Measurements from ENCODE around the gene CACNA2D3. TPM values are rescaled to one million over a fixed set of nuclear protein-coding genes. Genes with fewer than 3 reads are reported as not detected.

The CACNA2D3 gene
- total RNA-seq, 3 donors from 2014 or later: not detected

DNA sequence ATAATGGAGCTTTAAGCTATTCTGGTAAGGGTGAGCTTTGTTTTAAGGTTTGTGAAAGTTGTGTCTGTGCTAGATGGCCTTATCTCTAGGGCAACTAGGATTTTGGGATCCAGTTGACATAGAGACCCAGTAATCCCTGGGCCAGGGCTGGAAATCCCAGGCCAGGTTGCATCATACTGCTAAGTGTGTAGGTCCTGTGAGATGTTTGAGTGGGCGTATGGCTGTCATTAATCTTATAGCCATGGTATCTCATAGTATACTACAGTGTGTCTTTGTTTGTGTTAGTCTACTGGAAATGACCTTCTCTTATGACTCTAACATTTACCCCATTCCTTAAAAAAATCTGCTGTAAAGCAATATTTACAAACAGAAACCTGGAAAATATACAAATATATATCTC, 151.4 kb downstream of the CACNA2D3 start:
- Mint-ChIP-seq H3K4me1 (ENCODE audit: low read depth) (no peaks in the 10 kb centered on the region), H3K27me3 (ENCODE audit: low read depth) (no peaks in the 10 kb centered on the region), H3K9me3 (no peaks in the 10 kb centered on the region), H3K36me3 (ENCODE audit: insufficient read depth) (no peaks in the 10 kb centered on the region), H3K4me3 (no peak overlapping the region)
- no peak for DNase-seq
- no peak for ATAC-seq

DNA sequence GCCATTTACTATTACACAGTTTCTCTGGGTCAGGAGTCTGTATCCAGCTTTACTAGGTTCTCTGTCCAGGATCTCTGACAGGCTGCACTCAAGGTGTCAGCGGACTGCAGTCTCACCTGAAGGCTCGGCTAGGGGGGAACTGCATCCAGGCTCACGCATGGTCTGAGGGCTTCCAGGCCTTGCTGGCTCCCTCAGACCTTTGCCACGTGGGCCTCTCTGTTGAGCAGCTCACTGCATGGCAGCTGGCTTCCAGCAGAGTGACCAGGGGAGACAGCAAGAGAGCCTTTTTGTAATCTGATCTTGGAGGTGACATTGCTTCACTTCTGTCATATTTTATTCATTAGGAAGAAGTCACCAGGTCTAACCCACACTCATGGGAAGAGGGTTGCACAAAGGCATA, 152.3 kb downstream of the CACNA2D3 start:
- no peaks in the 10 kb centered on the region for H3K4me1 Mint-ChIP-seq (ENCODE audit: low read depth)
- DNase-seq: no peak
- H3K4me3 Mint-ChIP-seq: no peak overlapping the region
- H3K9me3 Mint-ChIP-seq: no peaks in the 10 kb centered on the region
- no peaks in the 10 kb centered on the region for H3K36me3 Mint-ChIP-seq (ENCODE audit: insufficient read depth)
- no peaks in the 10 kb centered on the region for H3K27me3 Mint-ChIP-seq (ENCODE audit: low read depth)
- ATAC-seq: no peak

DNA sequence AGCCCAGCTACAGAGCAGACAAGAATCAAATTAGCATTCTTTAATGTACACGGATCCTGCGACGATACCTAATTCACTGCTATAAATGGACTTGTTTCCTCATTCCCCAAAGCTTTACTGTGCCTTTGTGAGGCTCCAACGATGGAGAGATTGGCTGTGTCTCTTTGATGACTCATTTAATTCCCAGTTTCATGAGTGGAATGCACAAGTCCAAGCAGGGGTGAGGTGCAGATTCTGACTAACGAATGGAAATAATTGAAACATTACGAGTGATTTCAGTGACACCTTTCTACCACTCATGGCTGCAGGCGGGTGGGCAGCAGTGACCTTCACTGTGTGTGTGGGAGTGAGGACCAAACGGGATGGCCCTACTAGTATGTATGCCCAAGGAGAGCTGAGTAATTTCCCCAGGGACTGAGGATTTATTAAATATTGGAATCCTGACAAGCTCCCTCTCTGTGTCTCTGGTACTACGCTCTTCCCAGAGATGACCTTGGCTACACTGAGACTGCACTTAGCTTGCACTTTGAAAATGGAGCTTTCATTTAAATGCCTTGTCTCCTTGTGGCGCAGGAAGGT, 156.7 kb downstream of the CACNA2D3 start:
- DNase-seq: no peak
- H3K27me3 Mint-ChIP-seq (ENCODE audit: low read depth): no peaks in the 10 kb centered on the region
- H3K9me3 Mint-ChIP-seq: no peaks in the 10 kb centered on the region
- no peaks in the 10 kb centered on the region for H3K4me1 Mint-ChIP-seq (ENCODE audit: low read depth)
- no peak overlapping the region for H3K4me3 Mint-ChIP-seq
- ATAC-seq: no peak
- H3K36me3 Mint-ChIP-seq (ENCODE audit: insufficient read depth): no peaks in the 10 kb centered on the region

DNA sequence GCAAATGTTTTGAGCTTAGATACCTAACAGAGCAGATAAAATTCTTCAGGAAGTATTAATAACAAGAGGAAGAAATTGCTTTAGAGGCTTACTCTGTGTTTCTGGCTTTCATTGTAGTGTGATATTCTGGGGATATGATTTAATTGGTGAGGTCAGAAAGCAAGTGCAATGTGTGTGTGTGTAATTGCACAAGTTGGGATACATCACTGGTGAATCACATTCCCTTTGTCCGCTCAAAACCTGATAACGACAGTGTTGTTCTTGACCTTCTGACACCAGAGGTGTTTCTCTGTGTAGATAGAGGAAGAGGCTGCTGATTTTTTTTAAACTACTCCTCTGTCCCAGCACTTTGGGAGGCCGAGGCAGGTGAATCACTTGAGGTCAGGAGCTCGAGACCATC, 161.1 kb downstream of the CACNA2D3 start:
- Mint-ChIP-seq H3K9me3 (no peaks in the 10 kb centered on the region), H3K27me3 (ENCODE audit: low read depth) (no peaks in the 10 kb centered on the region), H3K4me3 (no peak overlapping the region), H3K4me1 (ENCODE audit: low read depth) (no peaks in the 10 kb centered on the region), H3K36me3 (ENCODE audit: insufficient read depth) (no peaks in the 10 kb centered on the region)
- no peak for DNase-seq
- no peak for ATAC-seq

DNA sequence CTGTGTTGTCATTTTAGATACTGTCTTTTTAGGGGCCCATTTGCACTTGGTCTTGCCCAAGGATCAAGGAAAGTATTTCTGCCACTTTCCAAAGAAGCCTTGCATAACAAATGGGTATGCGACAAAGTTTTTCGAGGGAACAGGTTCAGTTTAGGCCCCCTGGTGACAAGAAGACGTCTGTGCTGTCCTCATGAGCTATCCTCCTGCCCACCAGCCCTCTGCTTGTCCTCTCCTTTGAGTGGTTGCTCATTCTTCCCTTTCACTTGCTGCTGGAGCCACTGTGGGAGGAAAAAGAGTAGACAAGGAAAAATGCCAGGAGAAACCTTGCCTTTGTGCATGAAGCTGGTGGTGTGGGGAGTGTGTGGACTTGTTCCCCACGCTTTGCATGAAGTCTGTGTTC, 171.9 kb downstream of the CACNA2D3 start:
- Mint-ChIP-seq H3K9me3 (no peaks in the 10 kb centered on the region), H3K27me3 (ENCODE audit: low read depth) (peaks cover 3% of the 10 kb centered on the region), H3K4me3 (no peak overlapping the region), H3K36me3 (ENCODE audit: insufficient read depth) (no peaks in the 10 kb centered on the region), H3K4me1 (ENCODE audit: low read depth) (no peaks in the 10 kb centered on the region)
- ATAC-seq: no peak
- no peak for DNase-seq

DNA sequence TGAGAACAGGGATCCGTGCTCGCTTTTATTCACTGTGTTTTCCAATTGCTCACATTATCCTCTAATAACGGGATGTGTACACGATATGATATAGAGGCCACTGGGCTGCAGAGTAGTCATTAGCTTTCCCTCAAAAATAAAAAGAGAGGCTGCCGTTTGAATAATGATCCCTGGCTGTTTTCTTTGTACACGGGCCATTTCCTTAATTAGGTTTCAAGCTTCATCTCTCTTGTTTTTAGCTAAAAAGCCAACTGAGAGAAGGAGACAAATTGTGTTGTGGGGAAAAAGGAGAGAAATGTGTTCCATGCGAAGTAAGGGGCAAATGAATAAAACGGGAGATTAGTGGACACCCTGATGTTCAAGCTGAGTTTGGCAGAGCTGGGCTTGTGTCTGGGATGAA, 174.2 kb downstream of the CACNA2D3 start:
- no peaks in the 10 kb centered on the region for H3K4me1 Mint-ChIP-seq (ENCODE audit: low read depth)

DNA sequence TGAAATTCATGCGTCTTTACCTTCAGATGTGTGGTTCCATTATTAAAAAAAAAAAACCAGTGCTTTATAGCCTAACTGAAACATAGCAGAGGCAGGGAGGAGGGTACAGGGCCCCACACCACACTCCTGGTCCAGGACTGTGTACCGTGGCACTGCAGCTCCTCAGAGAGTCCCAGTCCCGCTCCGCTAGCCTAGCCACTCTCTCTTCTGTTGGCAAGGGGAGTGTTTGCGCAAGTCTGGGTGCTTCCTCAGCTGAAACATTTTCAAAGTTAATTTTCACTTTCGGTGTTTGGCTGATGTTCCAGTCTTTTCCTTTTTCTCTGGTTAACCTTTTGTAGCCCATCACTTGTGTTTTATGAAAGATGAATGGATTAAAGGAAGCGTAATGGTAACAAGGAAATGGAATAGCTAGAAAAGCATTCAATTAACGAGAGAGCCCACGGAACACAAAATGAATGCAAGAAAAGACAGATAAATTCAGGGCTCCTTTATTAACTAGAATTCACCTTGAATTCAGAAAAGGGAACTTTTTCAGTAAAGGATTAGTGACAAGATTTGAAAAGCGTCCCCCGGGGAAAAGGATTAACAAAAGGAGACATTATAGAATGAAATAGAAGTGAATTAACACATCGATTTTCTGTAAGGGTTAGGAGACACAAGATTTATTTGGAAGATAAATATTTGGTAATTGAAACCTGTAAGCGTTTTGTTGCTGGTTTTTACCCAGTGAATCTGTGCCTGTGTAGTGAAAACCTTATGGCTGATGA, 177.0 kb downstream of the CACNA2D3 start:
- DNase-seq (no peak), ATAC-seq (no peak)
- Mint-ChIP-seq H3K4me3 (no peak overlapping the region), H3K4me1 (ENCODE audit: low read depth) (no peaks in the 10 kb centered on the region), H3K27me3 (ENCODE audit: low read depth) (peaks cover 3% of the 10 kb centered on the region), H3K9me3 (no peaks in the 10 kb centered on the region), H3K36me3 (ENCODE audit: insufficient read depth) (no peaks in the 10 kb centered on the region)

More for the DNA sequence above, 174.2 kb downstream of the CACNA2D3 start:
- DNase-seq: no peak
- Mint-ChIP-seq H3K27me3 (ENCODE audit: low read depth) (peaks cover 3% of the 10 kb centered on the region), H3K4me3 (no peak overlapping the region), H3K36me3 (ENCODE audit: insufficient read depth) (no peaks in the 10 kb centered on the region), H3K9me3 (no peaks in the 10 kb centered on the region)
- no peak for ATAC-seq

DNA sequence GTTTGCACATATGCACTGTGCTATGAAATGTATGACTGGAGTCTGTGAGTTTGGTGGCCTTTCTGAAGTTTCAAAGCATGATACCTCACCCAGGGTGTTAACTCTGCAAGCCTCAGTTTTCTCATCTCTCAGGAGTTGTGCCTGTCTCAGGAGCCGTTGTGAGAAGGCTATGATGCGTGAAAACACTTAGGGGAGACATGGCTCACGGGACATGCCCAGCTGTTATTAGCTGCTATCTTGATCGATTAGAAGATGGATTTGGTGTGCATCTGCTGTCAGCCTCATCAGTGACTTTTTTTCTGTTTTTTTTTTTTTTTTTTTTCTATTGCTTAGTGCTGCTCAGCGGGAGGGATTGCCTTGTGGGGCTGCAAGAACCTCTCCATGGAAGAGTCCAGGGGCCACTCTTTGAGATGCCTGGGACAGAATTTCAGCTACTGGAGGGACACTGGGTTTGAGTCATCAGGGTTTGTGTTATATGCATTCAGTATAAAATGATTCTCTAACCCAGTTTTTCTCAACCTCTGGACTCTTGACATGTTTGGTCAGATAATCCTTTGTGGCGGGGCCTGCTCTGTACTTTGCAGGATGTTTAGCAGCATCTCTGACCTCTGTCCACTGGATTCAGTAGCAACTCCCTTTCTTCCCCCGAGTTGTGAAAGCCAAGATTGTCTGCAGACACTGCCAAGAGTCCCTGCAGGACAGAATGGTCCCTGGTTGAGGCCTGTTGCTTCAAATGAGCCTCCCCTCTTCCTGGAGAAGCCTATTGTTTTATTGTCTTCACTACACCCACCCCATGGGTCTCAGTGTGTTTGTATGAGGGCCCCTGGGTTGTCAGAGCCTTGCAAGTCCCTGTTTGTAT, 181.4 kb downstream of the CACNA2D3 start:
- Mint-ChIP-seq H3K36me3 (ENCODE audit: insufficient read depth) (no peaks in the 10 kb centered on the region), H3K4me1 (ENCODE audit: low read depth) (no peaks in the 10 kb centered on the region), H3K4me3 (no peak overlapping the region), H3K9me3 (no peaks in the 10 kb centered on the region), H3K27me3 (ENCODE audit: low read depth) (no peaks in the 10 kb centered on the region)
- no peak for ATAC-seq
- DNase-seq: no peak

DNA sequence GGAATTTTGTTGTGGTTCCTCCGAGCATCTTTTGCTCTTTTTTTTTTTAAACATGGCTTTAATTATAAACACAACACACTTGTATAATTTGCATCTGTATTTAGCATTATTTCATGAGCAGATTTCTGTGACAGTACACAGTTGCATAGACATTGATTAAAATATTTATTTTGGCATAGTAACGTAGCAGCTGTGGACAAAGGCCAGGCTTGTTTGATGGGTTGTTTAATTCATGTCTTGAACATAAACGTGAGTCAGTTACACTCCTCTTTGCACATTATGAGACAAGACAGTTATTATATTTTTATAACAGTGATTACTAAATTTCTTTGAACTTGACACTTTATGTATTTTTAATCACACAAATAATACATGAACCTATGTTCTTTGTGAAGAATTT, 182.5 kb downstream of the CACNA2D3 start:
- H3K36me3 Mint-ChIP-seq (ENCODE audit: insufficient read depth): no peaks in the 10 kb centered on the region

DNA sequence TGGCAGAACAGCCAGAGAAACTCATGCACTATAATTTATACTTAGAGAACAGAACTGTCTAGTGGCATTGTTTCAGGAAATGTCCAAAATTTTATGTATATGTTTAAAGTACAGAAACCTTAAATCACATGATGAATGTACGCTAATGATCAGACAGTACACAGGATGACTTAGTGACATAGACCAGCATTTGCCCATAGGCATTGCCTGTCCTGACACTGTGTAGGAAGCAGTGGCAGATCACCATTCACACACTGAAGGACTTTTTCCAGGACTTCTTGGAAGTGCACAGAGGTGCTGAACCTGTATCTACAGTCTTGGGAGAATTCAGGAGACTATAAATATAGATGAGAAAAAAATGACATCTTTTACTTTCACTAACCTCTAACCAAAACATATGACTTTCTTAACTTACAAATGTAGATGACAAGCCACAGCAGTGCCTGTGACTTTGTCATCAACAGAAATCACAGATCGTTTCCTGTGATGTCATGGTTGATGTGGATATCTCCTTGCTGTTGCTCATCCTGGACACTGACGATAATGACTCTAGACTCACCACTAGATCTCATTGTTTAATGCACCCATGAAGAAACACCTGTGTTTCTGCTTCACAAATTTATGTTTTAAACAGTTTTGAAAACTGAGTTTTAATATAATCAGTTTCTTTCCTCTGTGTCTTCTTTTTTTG, 183.2 kb downstream of the CACNA2D3 start:
- H3K9me3 Mint-ChIP-seq: no peaks in the 10 kb centered on the region

More for the DNA sequence above, 182.5 kb downstream of the CACNA2D3 start:
- H3K4me1 Mint-ChIP-seq (ENCODE audit: low read depth): no peaks in the 10 kb centered on the region
- H3K4me3 Mint-ChIP-seq: no peak overlapping the region
- H3K27me3 Mint-ChIP-seq (ENCODE audit: low read depth): no peaks in the 10 kb centered on the region
- no peak for DNase-seq
- no peaks in the 10 kb centered on the region for H3K9me3 Mint-ChIP-seq
- ATAC-seq: no peak

DNA sequence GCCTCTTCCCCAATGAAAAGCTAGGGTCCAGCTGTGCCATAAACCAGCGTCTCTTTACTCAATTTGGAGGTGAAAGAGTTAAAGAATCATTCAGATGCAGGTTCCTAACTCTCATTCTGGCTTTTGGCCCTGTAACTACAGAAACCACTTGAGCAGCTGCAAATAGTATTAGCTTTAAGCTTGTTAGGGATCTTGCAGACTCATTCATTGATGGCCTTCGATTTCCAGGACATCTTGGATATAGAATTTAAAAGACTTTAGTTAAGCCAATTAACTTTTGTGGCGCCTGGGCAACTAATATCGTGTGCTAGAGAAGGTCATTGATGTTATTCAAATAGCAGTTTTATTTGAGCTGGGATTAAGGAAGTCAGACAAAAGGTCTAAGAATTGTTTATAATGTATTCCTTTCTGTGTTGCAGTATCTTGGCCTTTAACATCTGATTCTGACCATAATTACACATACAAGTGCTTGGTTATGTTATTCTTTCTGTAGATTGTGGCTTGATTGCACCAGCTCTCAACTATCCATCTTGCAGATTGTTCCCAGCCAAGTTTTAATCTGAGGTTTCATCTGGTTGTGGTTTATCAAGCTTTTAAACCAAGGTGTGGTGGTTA, 185.3 kb downstream of the CACNA2D3 start:
- Mint-ChIP-seq H3K27me3 (ENCODE audit: low read depth) (no peaks in the 10 kb centered on the region), H3K4me3 (no peak overlapping the region), H3K4me1 (ENCODE audit: low read depth) (no peaks in the 10 kb centered on the region), H3K9me3 (no peaks in the 10 kb centered on the region), H3K36me3 (ENCODE audit: insufficient read depth) (no peaks in the 10 kb centered on the region)
- no peak for DNase-seq
- no peak for ATAC-seq

More for the DNA sequence above, 183.2 kb downstream of the CACNA2D3 start:
- no peak for DNase-seq
- H3K36me3 Mint-ChIP-seq (ENCODE audit: insufficient read depth): no peaks in the 10 kb centered on the region
- no peaks in the 10 kb centered on the region for H3K4me1 Mint-ChIP-seq (ENCODE audit: low read depth)
- ATAC-seq: no peak
- H3K27me3 Mint-ChIP-seq (ENCODE audit: low read depth): no peaks in the 10 kb centered on the region
- no peak overlapping the region for H3K4me3 Mint-ChIP-seq

DNA sequence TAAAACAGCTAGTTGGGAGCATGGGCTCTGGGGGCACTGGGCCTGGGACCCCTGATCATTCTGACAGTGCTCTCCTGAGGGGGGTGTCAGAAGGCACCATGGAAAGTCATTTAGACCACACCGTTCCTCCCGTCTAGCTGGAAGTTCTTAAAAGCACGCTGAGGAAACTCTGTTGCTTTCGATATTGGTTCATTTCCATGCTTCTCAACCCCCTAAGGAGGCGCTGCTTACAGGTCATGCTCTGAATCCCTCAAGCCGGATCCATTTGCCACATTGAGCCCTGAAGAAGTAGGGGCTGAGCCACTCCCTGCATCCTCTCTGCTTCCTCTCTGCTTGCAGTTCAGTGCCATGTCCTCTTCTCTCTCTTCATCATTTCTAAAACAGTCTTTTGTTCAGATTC, 187.2 kb downstream of the CACNA2D3 start:
- H3K4me3 Mint-ChIP-seq: no peak overlapping the region
- no peak for DNase-seq
- H3K9me3 Mint-ChIP-seq: no peaks in the 10 kb centered on the region
- no peaks in the 10 kb centered on the region for H3K4me1 Mint-ChIP-seq (ENCODE audit: low read depth)
- no peak for ATAC-seq
- no peaks in the 10 kb centered on the region for H3K36me3 Mint-ChIP-seq (ENCODE audit: insufficient read depth)
- no peaks in the 10 kb centered on the region for H3K27me3 Mint-ChIP-seq (ENCODE audit: low read depth)

DNA sequence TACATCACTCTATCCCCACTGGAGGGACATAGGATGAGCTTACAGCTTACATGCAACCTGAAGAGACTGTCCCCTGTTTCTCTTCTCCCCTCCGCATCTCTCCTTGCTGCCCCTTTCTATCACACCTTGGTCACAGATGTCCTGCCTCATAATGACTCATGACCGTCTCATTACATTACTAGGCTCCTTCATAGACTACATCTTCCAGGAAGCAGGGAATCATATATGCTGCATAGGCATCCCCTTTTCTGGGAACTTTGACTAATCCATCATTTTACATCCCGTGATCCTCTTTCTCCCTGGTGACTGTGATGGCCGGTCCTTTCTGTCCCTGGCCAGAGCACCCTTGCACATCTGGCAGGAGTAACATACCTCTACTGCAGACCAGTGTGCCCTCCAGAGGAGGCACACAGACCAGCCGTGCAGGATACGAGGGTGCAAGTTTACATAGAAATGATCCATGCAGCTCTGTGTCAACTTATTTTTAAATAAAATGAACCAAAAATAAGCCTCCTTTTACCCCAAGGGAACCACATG, 188.9 kb downstream of the CACNA2D3 start:
- no peak for DNase-seq
- no peak overlapping the region for H3K4me3 Mint-ChIP-seq
- no peak for ATAC-seq
- H3K9me3 Mint-ChIP-seq: no peaks in the 10 kb centered on the region
- H3K36me3 Mint-ChIP-seq (ENCODE audit: insufficient read depth): no peaks in the 10 kb centered on the region
- H3K4me1 Mint-ChIP-seq (ENCODE audit: low read depth): no peaks in the 10 kb centered on the region
- H3K27me3 Mint-ChIP-seq (ENCODE audit: low read depth): no peaks in the 10 kb centered on the region

Data from activated T-cell treated with anti-CD3 and anti-CD28 coated beads, Interleukin-2, amount 50 U/mL, for 4 hours (primary cell).